Fibroblast of skin of left quadriceps (primary cell): Measurements from ENCODE around the gene ABCC4.

Experiments used
- DNase-seq, 2 experiments: peaks; one replicate each; pipeline ENCODE4 v3.0.0-alpha.2; 2013; ENCODE audit warnings: low read depth in 2 of 2

The ABCC4 gene

GRCh38 chr13:95155093-95155492, 146.2 kb downstream of the ABCC4 start:
- DNase-seq = no peak

GRCh38 chr13:95154413-95154886, 146.8 kb downstream of the ABCC4 start:
- no peak for DNase-seq

- no peak for DNase-seq
These were observed 147.4 kb downstream of the ABCC4 start for GRCh38 chr13:95153647-95154412.

GRCh38 chr13:95151942-95152587, 149.2 kb downstream of the ABCC4 start:
- DNase-seq = no peak

GRCh38 chr13:95150555-95150954, 150.7 kb downstream of the ABCC4 start:
- DNase-seq = no peak

GRCh38 chr13:95146486-95146885, 154.8 kb downstream of the ABCC4 start:
- no peak for DNase-seq

- DNase-seq = no peak
These were observed 155.7 kb downstream of the ABCC4 start for GRCh38 chr13:95145587-95145986.

- DNase-seq = no peak
These were observed 160.7 kb downstream of the ABCC4 start for GRCh38 chr13:95140502-95140901.

- no peak for DNase-seq
These were observed 162.2 kb downstream of the ABCC4 start for GRCh38 chr13:95138876-95139585.

- no peak for DNase-seq
These were observed 164.2 kb downstream of the ABCC4 start for GRCh38 chr13:95137096-95137495.

GRCh38 chr13:95136638-95137037, 164.6 kb downstream of the ABCC4 start:
- no peak for DNase-seq

GRCh38 chr13:95133498-95133897, 167.8 kb downstream of the ABCC4 start:
- no peak for DNase-seq

- no peak for DNase-seq
These were observed 172.2 kb downstream of the ABCC4 start for GRCh38 chr13:95129004-95129403.

GRCh38 chr13:95128045-95128643, 173.1 kb downstream of the ABCC4 start:
- no peak for DNase-seq

- DNase-seq = no peak
These were observed 176.3 kb downstream of the ABCC4 start for GRCh38 chr13:95124959-95125358.

GRCh38 chr13:95123726-95124125, 177.5 kb downstream of the ABCC4 start:
- DNase-seq = no peak

GRCh38 chr13:95122063-95122462, 179.2 kb downstream of the ABCC4 start:
- no peak for DNase-seq

- no peak for DNase-seq
These were observed 179.7 kb downstream of the ABCC4 start for GRCh38 chr13:95121516-95121915.

GRCh38 chr13:95120650-95121049, 180.6 kb downstream of the ABCC4 start:
- DNase-seq = no peak

- DNase-seq = no peak
These were observed 182.5 kb downstream of the ABCC4 start for GRCh38 chr13:95118541-95119324.

- DNase-seq = no peak
These were observed 184.2 kb downstream of the ABCC4 start for GRCh38 chr13:95117092-95117491.
